Panc1 (cell line): ENCODE results near the gene CFAP251. TPM values are rescaled to one million over a fixed set of nuclear protein-coding genes. Genes with fewer than 3 reads are reported as not detected.

Experiments used
- ATAC-seq: fragments of 200-7000 bp; cut with Tn5 transposase; 2 replicates; pipeline ENCODE4 v1.9.1; 2020; ENCODE audit warnings: mild to moderate bottlenecking, moderate library complexity
- BruUV-seq: library from RNA; stranded (reverse); fragments of 400-500 nt; replicated peaks from 2 replicates; lab custom pipeline; 2021; lab: Mats Ljungman, UMichigan
- CTCF ChIA-PET: fragments of 300-600 bp; sonication (Branson Sonifier 250); formaldehyde crosslinking; loops from one replicate; lab custom pipeline; 2022; ENCODE audit warnings: antibody characterized with exemption; lab: Charles Lee
- POLR2A ChIA-PET: fragments of 300-600 bp; sonication (Branson Sonifier 250); formaldehyde crosslinking; loops from one replicate; lab custom pipeline; 2022; ENCODE audit warnings: antibody characterized with exemption; lab: Charles Lee
- DNase-seq: peaks from one replicate; pipeline ENCODE4 v3.0.0-alpha.2; 2010; ENCODE audit warnings: low read depth, low spot score
- H3K27ac ChIP-seq: 2 replicates; pipeline ENCODE4 v1.5.1; 2011; ENCODE audit warnings: mild to moderate bottlenecking, low read length, inconsistent platforms
- H3K27me3 ChIP-seq: fragments of 200-500 bp; sonication (Bioruptor generic); 2 replicates; pipeline ENCODE4 v1.6.0; 2014; ENCODE audit warnings: low read length, inconsistent platforms; ENCODE audit not compliant: control insufficient read depth, insufficient read depth
- H3K36me3 ChIP-seq: fragments of 200-500 bp; sonication (Bioruptor generic); 2 replicates; pipeline ENCODE4 v1.5.1; 2014; ENCODE audit warnings: inconsistent platforms, mild to moderate bottlenecking, low read length, moderate library complexity; ENCODE audit not compliant: control insufficient read depth, insufficient read depth
- H3K4me1 ChIP-seq: 2 replicates; pipeline ENCODE4 v1.5.1; 2011; ENCODE audit warnings: inconsistent platforms, mild to moderate bottlenecking, low read length, moderate library complexity; ENCODE audit not compliant: control insufficient read depth, insufficient read depth
- H3K4me3 ChIP-seq, 2 experiments: 2 replicates each; pipeline ENCODE4 v1.5.1; 2011 to 2012; ENCODE audit warnings: low read depth in 2 of 2, low read length in 2 of 2, mild to moderate bottlenecking in 2 of 2, inconsistent platforms in 1 of 2, moderate library complexity in 1 of 2
- H3K9me3 ChIP-seq: fragments of 200-500 bp; sonication (Bioruptor generic); 2 replicates; pipeline ENCODE4 v1.5.1; 2014; ENCODE audit warnings: low read depth, mild to moderate bottlenecking, inconsistent platforms, low read length, moderate library complexity; ENCODE audit not compliant: control insufficient read depth, insufficient read depth
- CTCF ChIP-seq: fragments of 450-650 bp; IDR thresholded peaks from 2 replicates; pipeline ENCODE4 v1.5.1; 2017; ENCODE audit warnings: mild to moderate bottlenecking
- POLR2AphosphoS5 ChIP-seq: IDR thresholded peaks from 2 replicates; pipeline ENCODE4 v1.6.1; 2012; ENCODE audit warnings: mild to moderate bottlenecking, low read depth, low read length, moderate library complexity
- REST ChIP-seq, 2 experiments: IDR thresholded peaks; 2 replicates each; pipeline ENCODE4 v1.6.1; 2011 to 2012; ENCODE audit warnings: low read depth in 2 of 2, control low read depth in 1 of 2, low read length in 1 of 2, mild to moderate bottlenecking in 1 of 2, moderate library complexity in 1 of 2; ENCODE audit not compliant: insufficient read depth in 1 of 2
- SIN3A ChIP-seq: IDR thresholded peaks from 2 replicates; pipeline ENCODE4 v1.6.1; 2012; ENCODE audit warnings: low read depth, mild to moderate bottlenecking, low read length, moderate library complexity, borderline replicate concordance; ENCODE audit not compliant: insufficient read depth
- TCF7L2 ChIP-seq: IDR thresholded peaks from 2 replicates; pipeline ENCODE4 v1.6.1; 2011; ENCODE audit warnings: mild to moderate bottlenecking, low read depth, low read length, inconsistent platforms
- in situ Hi-C: cut with HindIII; loops from 2 replicates; pipeline ENCODE4 v1.10.0; 2016; ENCODE audit warnings: low sequenced_read_pairs, low pct_unique_long_range_greater_than_20kb
- intact Hi-C: fragments of 100-400 bp; cut with micrococcal nuclease; formaldehyde crosslinking; loops from one replicate; pipeline ENCODE4 v1.10.0; 2022; ENCODE audit not compliant: unreplicated experiment
- total RNA-seq: library from RNA; stranded (reverse); gene quantifications from one replicate; pipeline ENCODE4 v1.2.1, GENCODE V29; 2021; ENCODE audit not compliant: unreplicated experiment

CFAP251 gene
- total RNA-seq, 1 experiment from 2014 or later = 4.2 TPM

GRCh38 chr12:121892673-121893561 is 25.5 kb upstream of the CFAP251 start:
- in situ Hi-C loops = no loop called here
- ChIA-PET POLR2A (interaction anchor here (0.5 to 0.7 kb wide), 2 partner anchors 17 to 196 kb away, joined by 4 read pairs; no protein-coding TSS in a partner anchor), CTCF (interaction anchor here (1.2 to 1.4 kb wide), 2 partner anchors 81 to 98 kb away, joined by 3 read pairs; no protein-coding TSS in a partner anchor)
- intact Hi-C loops = no loop called here
- H3K27me3 ChIP-seq = no peaks in the 10 kb centered on the region
- H3K27ac ChIP-seq = no peak overlapping the region
- H3K4me1 ChIP-seq = peaks cover 19% of the 10 kb centered on the region
- H3K9me3 ChIP-seq = no peaks in the 10 kb centered on the region
- BruUV-seq = no TSS peak
- DNase-seq = no peak
- TF ChIP-seq POLR2AphosphoS5 (no peak), SIN3A (no peak), REST (IDR thresholded peaks at IDR 0.05; ENCODE audit: insufficient read depth in 1 of 2, low read depth in 2 of 2, low read length in 1 of 2) (no peak), TCF7L2 (no peak), CTCF (no peak)
- H3K36me3 ChIP-seq = no peaks in the 10 kb centered on the region
- H3K4me3 ChIP-seq = no peak overlapping the region
- no peak for ATAC-seq

- ChIA-PET POLR2A (no interaction called here), CTCF (interaction anchor here (1.2 to 1.4 kb wide), 3 partner anchors 82 to 128 kb away, joined by 3 to 4 read pairs (median 3); no protein-coding TSS in a partner anchor)
- H3K9me3 ChIP-seq = no peaks in the 10 kb centered on the region
- H3K27ac ChIP-seq = no peak overlapping the region
- no peaks in the 10 kb centered on the region for H3K27me3 ChIP-seq
- no peaks in the 10 kb centered on the region for H3K36me3 ChIP-seq
- intact Hi-C loops = no loop called here
- peak; percentile 55 for ATAC-seq
- TF ChIP-seq POLR2AphosphoS5 (no peak), TCF7L2 (no peak), CTCF (no peak), SIN3A (no peak), REST (IDR thresholded peaks at IDR 0.05; ENCODE audit: insufficient read depth in 1 of 2, low read depth in 2 of 2, low read length in 1 of 2) (no peak)
- DNase-seq = no peak
- no peak overlapping the region for H3K4me3 ChIP-seq
- in situ Hi-C loops = no loop called here
- peaks cover 15% of the 10 kb centered on the region for H3K4me1 ChIP-seq
- no TSS peak for BruUV-seq
These were observed 24.4 kb upstream of the CFAP251 start for GRCh38 chr12:121893961-121894460.
